Measurements from ENCODE around the gene PRELID1. TPM values are rescaled to one million over a fixed set of nuclear protein-coding genes. Genes with fewer than 3 reads are reported as not detected.

The PRELID1 gene
- total RNA-seq, 1 donor from 2014 or later: 98.8 TPM

DNA sequence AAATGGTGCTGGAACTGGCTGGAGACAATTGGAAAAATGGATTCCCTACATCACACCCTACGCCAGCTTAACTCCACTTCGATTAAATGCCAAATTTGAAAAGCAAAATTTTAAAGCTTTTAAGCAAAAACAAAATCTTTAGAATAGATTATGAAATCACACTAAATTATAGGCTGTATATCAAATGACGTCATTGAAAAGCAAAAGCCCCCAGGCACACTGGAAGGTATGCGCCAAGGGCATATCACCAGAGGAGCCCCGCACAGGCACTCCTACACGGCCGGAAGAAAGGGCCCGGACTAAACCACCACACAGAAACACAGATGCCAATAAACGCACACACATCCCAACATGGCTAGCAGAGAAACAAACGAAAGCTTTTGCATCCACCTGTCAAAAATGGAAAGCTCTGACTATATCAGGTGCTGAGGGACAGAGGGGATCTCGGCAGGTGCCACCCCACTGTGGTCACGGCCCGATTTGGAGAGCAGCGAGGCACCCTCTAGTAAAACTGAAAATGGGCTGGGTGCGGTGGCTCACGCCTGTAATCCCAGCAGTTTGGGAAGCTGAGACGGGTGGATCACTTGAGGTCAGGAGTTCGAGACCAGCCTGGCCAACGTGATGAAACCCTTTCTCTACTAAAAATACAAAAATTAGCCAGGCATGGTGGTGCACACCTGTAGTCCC lies 25.1 kb downstream of the PRELID1 start:
- TF ChIP-seq, protein P1, sequence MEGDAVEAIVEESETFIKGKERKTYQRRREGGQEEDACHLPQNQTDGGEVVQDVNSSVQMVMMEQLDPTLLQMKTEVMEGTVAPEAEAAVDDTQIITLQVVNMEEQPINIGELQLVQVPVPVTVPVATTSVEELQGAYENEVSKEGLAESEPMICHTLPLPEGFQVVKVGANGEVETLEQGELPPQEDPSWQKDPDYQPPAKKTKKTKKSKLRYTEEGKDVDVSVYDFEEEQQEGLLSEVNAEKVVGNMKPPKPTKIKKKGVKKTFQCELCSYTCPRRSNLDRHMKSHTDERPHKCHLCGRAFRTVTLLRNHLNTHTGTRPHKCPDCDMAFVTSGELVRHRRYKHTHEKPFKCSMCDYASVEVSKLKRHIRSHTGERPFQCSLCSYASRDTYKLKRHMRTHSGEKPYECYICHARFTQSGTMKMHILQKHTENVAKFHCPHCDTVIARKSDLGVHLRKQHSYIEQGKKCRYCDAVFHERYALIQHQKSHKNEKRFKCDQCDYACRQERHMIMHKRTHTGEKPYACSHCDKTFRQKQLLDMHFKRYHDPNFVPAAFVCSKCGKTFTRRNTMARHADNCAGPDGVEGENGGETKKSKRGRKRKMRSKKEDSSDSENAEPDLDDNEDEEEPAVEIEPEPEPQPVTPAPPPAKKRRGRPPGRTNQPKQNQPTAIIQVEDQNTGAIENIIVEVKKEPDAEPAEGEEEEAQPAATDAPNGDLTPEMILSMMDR (IDR thresholded peaks at IDR 0.05): no peak
- Mint-ChIP-seq H3K27me3 (ENCODE audit: unreplicated experiment) (no peaks in the 10 kb centered on the region), H3K27ac (ENCODE audit: unreplicated experiment) (peak overlapping the region; percentile 83), H3K9me3 (ENCODE audit: unreplicated experiment) (no peaks in the 10 kb centered on the region), H3K4me1 (ENCODE audit: unreplicated experiment) (peaks cover 18% of the 10 kb centered on the region), H3K36me3 (ENCODE audit: unreplicated experiment) (peaks cover 28% of the 10 kb centered on the region), H3K4me3 (ENCODE audit: unreplicated experiment) (no peak overlapping the region)
- no peak for DNase-seq (ENCODE audit: extremely low spot score, unreplicated experiment)

DNA sequence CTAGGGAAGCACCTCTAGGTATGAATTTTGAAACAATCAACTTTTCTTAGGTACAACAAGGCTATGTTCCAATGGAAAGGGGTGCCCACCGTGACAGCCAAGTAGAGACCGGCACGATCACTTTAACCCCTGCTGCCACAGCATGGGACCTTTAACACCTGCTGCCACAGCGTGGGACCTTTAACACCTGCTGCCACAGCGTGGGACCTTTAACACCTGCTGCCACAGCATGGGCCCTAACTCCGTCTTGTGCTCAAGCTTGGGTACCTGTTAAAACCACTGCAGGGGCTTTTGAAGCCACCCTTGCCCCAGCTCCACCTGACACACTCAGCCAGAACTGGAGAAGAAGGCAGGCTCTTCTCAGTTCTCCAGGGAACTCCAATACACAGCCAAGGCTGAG lies 26.3 kb downstream of the PRELID1 start:
- no peaks in the 10 kb centered on the region for H3K9me3 Mint-ChIP-seq (ENCODE audit: unreplicated experiment)
- H3K36me3 Mint-ChIP-seq (ENCODE audit: unreplicated experiment): peaks cover 32% of the 10 kb centered on the region
- H3K4me1 Mint-ChIP-seq (ENCODE audit: unreplicated experiment): peaks cover 18% of the 10 kb centered on the region
- TF ChIP-seq, protein P1 (IDR thresholded peaks at IDR 0.05): no peak
- no peak overlapping the region for H3K4me3 Mint-ChIP-seq (ENCODE audit: unreplicated experiment)
- no peak overlapping the region for H3K27ac Mint-ChIP-seq (ENCODE audit: unreplicated experiment)
- H3K27me3 Mint-ChIP-seq (ENCODE audit: unreplicated experiment): no peaks in the 10 kb centered on the region
- no peak for DNase-seq (ENCODE audit: extremely low spot score, unreplicated experiment)

DNA sequence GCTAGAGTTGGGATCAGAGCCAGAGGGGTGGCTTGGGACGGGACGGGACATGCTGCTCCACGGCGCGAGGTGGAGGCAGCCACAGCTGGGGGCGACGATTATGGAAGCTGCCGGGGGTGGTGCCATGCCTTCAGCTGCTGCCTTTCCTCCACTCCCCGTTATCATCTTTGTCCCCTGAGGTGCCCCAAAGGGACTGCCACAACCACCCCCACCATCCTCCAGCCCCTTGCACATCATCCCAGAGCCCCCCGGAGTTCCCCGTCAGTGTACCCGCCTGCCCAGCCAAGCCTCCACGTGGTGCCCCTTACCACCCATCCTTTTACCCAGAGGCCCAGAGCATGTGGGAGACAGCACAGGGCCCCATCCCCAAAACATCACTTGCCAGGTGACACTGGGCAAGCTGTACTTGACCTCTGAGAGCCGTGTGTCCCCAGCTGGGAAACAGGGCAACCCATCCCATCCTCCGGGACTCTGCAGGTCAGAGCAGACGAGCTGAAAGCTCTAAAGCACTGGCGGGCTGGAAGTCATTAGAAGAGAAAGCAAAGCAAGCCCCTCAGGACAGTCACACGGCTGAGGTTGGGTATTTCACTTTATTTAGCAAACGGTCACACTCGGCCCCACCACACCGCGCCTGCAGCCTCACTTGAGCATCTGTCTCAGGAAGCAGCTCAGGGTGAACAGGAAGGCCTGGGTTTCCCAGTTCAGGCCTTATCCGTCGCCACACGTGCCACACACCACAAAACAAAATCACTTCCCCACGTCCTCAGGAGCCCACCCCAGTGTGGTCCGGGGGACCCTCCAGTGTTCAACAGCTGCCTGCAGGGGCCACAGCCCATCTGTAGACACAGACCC lies 27.6 kb downstream of the PRELID1 start:
- TF ChIP-seq, protein P1 (IDR thresholded peaks at IDR 0.05): no peak
- H3K4me1 Mint-ChIP-seq (ENCODE audit: unreplicated experiment): peaks cover 13% of the 10 kb centered on the region
- H3K9me3 Mint-ChIP-seq (ENCODE audit: unreplicated experiment): no peaks in the 10 kb centered on the region
- no peak overlapping the region for H3K27ac Mint-ChIP-seq (ENCODE audit: unreplicated experiment)
- DNase-seq (ENCODE audit: extremely low spot score, unreplicated experiment): no peak
- no peak overlapping the region for H3K4me3 Mint-ChIP-seq (ENCODE audit: unreplicated experiment)
- H3K36me3 Mint-ChIP-seq (ENCODE audit: unreplicated experiment): peaks cover 39% of the 10 kb centered on the region
- no peaks in the 10 kb centered on the region for H3K27me3 Mint-ChIP-seq (ENCODE audit: unreplicated experiment)

DNA sequence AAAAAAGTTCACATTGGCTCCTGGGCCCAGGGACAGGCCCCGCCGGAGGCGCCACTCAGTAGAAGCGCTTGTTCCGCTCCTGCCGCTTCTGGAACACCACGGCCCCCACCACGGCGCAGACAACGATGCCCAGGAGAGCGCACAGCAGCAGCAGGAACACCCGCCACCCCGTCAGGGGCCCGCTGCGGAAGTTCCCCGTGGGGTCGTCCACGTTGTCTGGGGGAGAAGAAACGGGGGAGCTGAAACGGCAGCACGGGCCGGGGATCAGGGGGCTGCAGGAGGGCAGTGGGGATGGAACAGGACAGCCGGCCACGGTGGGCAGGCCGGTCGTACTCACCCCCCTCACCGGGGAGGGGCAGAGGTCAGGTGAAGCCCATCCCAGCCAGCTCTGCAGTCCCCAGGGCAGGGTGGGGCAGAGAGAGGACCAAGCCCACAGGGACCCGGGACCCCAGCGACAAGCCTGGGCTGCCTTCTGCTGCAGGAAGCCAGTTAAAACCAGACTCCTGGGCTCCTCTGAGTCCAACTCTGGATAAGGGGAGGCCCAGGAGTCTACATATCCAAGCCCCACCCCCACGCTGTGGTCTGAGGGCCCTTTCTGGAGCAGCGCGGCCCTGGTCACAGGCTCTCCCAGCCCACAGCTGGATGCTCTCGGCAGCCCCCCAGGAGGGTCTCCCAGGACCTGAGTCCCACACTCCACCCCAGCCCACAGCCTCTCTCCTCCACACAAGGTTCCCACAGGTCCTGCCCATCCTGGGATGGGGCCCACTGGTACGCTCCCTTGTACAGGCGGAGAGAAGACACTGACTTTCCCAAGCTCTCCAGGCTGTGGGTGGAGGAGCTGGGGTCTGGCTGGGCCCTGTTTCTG lies 28.7 kb downstream of the PRELID1 start:
- peaks cover 12% of the 10 kb centered on the region for H3K4me1 Mint-ChIP-seq (ENCODE audit: unreplicated experiment)
- peaks cover 44% of the 10 kb centered on the region for H3K36me3 Mint-ChIP-seq (ENCODE audit: unreplicated experiment)
- TF ChIP-seq, protein P1 (IDR thresholded peaks at IDR 0.05): no peak
- H3K9me3 Mint-ChIP-seq (ENCODE audit: unreplicated experiment): no peaks in the 10 kb centered on the region
- DNase-seq (ENCODE audit: extremely low spot score, unreplicated experiment): no peak
- H3K4me3 Mint-ChIP-seq (ENCODE audit: unreplicated experiment): no peak overlapping the region
- H3K27me3 Mint-ChIP-seq (ENCODE audit: unreplicated experiment): no peaks in the 10 kb centered on the region
- no peak overlapping the region for H3K27ac Mint-ChIP-seq (ENCODE audit: unreplicated experiment)

Data from osteocyte (in vitro differentiated cells).